ENCODE measurements around the gene SEPTIN7. TPM values are rescaled to one million over a fixed set of nuclear protein-coding genes. Genes with fewer than 3 reads are reported as not detected.

The SEPTIN7 gene
- total and polyA plus RNA-seq, 9 of the 15 experiments (the other 6 are each of a cell fraction or from before 2014, with no cell fraction given) = 95.0 to 268 (median 163) TPM

GRCh38 chr7:35781767-35782515 is 18.9 kb upstream of the SEPTIN7 start (continued):
- TF ChIP-seq CTCF (IDR thresholded peaks at IDR 0.05 in 2 of 3, conservative IDR thresholded peaks at IDR 0.05 in 1 of 3; ENCODE audit: insufficient read depth in 2 of 3, low read depth in 1 of 3, low read length in 3 of 3) (no peak), ZNF584 (CRISPR knock-in tag; IDR thresholded peaks at IDR 0.05; ENCODE audit: low read depth) (no peak), ZNF780A (CRISPR knock-in tag; IDR thresholded peaks at IDR 0.05) (no peak), ZNF57 (CRISPR knock-in tag; IDR thresholded peaks at IDR 0.05) (no peak), DNMT1 (IDR thresholded peaks at IDR 0.05) (no peak), PML (IDR thresholded peaks at IDR 0.05; ENCODE audit: low read length) (no peak), MCM7 (IDR thresholded peaks at IDR 0.05) (no peak)

- CTCF ChIA-PET (ENCODE audit: low intra/inter-chr PET ratio) = no interaction called here
- WGBS (ENCODE audit: insufficient coverage, low coverage, missing lambda C conversion rate) = 38% methylated on average over 3 of the region's 3 CpGs
- FAIRE-seq = no peak
Observed at GRCh38 chr7:35784332-35784731, 16.5 kb upstream of the SEPTIN7 start.

More at GRCh38 chr7:35784332-35784731, 16.5 kb upstream of the SEPTIN7 start:
- intact Hi-C loops (cut with micrococcal nuclease) = no loop called here
- ATAC-seq (no peak), DNase-seq (ENCODE audit: extremely low read depth in 1 of 4, low spot score in 3 of 4) (no peak)
- BruUV-seq (replicated peaks) = no TSS peak
- Histone ChIP-seq H3K79me2 (ENCODE audit: control insufficient read depth, insufficient read depth, low read length) (no peaks in the 10 kb centered on the region), H4K20me1 (replicated peaks; ENCODE audit: control insufficient read depth, insufficient read depth, low read length) (no peaks in the 10 kb centered on the region), H3K4me1 (replicated peaks in 1 of 2; ENCODE audit: control insufficient read depth in 2 of 2, insufficient read depth in 2 of 2, low read length in 2 of 2) (no peaks in the 10 kb centered on the region), H3K27ac (ENCODE audit: extremely low read depth, low read depth, low read length) (no peak overlapping the region), H2AFZ (ENCODE audit: low read depth, low read length) (no peak overlapping the region), H3K9me3 (replicated peaks; ENCODE audit: control insufficient read depth, insufficient read depth, low read depth, low read length) (no peaks in the 10 kb centered on the region), H3K27me3 (ENCODE audit: control insufficient read depth in 2 of 2, insufficient read depth in 2 of 2, low read length in 2 of 2) (peaks cover 3 to 8% of the 10 kb centered on the region in 2 experiments; a peak in 3 of 5 replicates), H3K36me3 (ENCODE audit: control insufficient read depth, insufficient read depth, low read length) (no peaks in the 10 kb centered on the region), H3K4me3 (no peak overlapping the region), H3K9me1 (ENCODE audit: control insufficient read depth, insufficient read depth, low read length) (no peaks in the 10 kb centered on the region), H3K4me2 (ENCODE audit: insufficient read depth, low read length) (no peak overlapping the region), H3K9ac (ENCODE audit: insufficient read depth in 1 of 2, low read depth in 2 of 2, low read length in 2 of 2) (no peak overlapping the region)
- POLR2A ChIA-PET = interaction anchor here (1.7 kb wide), 1 partner anchor 21 kb away, joined by 4 read pairs; no protein-coding TSS in a partner anchor
- TF ChIP-seq MXD1 (CRISPR knock-in tag; IDR thresholded peaks at IDR 0.05; ENCODE audit: borderline replicate concordance, poor library complexity, severe bottlenecking) = no peak
- no peak for TF ChIP-seq ZNF23 (CRISPR knock-in tag; IDR thresholded peaks at IDR 0.05)
- TF ChIP-seq ZNF696 (CRISPR knock-in tag; conservative IDR thresholded peaks at IDR 0.05) = no peak
- TF ChIP-seq KLF10 (CRISPR knock-in tag; IDR thresholded peaks at IDR 0.05) = no peak
- TF ChIP-seq TGIF2 (CRISPR knock-in tag; IDR thresholded peaks at IDR 0.05) = no peak
- TF ChIP-seq SIN3B (IDR thresholded peaks at IDR 0.05; ENCODE audit: low read depth) = no peak
- in situ Hi-C loops (cut with MboI) = no loop called here

Measured in K562 (cell line).